Fibroblast of skin of scalp (primary cell): Measurements from ENCODE around the gene TMEM259.

Experiments used
- DNase-seq: peaks from one replicate; pipeline ENCODE4 v3.0.0-alpha.2; 2013

TMEM259 gene

DNA sequence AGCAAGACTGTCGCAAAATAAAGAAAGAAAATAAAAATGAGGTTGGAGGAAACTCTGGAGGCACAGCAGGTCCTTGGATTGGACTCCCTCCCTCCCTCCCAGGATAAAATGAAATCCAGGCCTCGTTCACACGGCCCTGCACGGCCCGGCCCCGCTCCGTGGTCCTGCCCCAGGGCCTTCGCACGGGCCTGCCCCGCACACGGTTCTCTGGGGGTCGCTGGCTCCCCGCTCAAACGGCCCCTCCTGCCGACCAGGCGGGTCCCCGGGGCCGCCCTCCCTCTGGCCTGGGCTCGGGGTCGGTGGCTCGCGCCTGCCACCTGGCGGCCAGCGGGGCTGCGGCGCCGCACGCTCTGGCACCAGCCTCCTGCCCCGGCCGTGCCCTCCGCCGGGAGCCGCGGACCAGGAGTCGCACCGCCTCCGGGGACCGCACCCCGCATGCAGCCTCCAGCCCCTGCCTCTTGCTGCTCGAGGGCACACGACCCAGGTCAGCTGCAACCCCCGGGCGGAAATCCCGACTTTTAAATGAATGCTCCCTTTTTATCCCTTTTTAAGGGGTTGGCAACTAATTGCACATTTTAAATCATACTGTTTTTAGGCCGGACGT is 38.3 kb downstream of the TMEM259 start:
- peak; percentile 60 for DNase-seq

DNA sequence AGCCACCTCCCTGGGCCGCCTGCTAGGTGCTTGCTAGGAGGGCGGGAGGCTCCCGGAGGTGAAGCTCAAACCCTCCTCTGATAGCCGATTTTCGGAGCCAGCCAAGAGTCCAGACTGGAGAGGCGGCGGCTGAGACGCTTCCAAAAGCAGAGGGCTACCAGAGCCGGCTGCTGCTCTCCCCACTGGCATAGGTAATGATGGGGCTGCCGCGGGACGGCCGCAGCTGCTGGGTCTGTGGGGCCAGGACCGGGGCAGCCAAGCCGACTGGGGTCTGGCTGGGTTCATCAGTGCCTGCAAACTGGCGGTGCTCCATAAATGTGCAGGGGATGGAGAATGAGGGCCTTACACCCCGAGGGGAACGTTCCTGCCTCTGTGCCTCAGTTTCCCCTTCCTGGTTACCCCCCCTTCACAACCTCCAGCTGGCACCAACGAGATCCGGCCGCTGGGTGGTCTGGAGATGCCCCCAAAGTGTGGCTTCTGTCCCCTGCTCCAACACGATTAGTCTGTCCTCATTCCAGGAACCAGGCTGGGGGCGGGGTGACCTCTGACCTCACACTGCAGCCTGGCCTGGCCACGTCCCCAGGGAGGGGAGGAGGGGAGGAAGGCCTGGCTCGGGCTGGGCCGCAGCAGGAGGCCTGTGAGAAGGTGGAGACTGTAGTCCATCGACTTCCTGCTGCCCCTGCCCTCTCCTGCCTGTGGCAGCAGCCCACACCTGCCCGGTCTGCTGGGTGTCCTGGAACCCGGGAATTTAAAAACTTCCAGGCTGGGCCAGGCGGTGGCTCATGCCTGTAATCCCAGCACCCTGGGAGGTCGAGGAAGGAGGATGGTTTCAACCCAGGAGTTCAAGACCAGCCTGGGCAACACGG is 40.6 kb downstream of the TMEM259 start:
- no peak for DNase-seq

DNA sequence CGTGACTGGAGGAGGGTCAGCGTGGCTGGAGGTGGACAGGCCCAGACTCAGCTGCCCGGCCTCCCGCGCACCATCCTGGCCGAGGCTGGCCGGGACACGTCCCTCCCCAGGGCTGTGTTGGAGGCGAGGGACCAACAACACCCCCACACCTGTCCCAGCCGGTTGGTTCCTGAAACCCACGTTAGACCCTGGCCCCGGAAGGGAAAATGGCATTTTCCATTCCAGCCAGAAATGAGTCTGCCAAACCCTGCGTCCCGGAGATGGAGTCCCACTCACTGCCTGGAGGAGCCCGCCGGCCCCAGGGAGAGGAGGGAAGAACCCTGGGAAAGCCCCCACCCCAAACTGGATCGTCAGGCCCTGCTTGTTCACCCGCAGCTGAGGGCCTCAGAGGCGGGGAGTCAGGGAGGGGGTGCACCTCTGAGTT is 41.6 kb downstream of the TMEM259 start:
- DNase-seq, result no peak

DNA sequence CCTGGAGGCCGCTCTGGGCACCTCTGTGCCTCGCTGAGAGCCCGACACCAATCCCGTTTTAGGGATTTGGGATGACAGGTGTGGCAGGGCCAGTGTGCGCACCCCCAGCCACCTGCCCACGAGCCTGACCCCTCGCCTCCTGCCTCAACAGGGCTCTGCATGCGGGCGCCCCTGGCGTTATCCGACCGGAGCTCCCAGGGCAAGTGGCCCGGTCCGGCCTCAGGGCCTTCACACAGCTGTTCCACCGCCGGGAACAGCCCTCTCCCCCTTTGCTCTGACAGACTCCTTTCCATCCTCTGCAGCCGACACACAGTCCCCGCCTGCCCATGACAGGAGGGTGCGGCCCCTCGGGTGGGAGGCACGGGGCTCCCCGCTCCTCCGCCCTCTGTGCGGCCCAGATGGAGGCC is 43.9 kb downstream of the TMEM259 start:
- no peak for DNase-seq

DNA sequence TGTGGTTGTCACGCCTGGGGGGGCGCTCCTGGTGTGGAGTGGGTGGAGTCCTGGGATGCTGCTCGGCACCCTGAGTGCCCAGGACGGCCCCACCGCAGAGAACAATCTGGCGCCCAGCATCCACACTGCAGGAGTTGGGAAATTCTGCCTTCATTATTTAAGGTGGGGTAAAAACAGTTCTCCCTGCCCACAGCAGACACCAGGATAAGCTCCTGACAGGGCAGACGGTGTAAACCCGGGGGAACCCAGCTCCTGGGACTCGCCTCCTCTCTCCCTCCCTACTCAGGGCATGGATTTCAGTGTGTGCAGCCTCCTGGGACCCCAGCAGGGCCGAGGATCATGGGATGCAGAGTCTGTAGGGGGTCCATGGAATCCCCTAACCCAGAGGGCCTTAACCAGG is 44.4 kb downstream of the TMEM259 start:
- DNase-seq, result no peak

DNA sequence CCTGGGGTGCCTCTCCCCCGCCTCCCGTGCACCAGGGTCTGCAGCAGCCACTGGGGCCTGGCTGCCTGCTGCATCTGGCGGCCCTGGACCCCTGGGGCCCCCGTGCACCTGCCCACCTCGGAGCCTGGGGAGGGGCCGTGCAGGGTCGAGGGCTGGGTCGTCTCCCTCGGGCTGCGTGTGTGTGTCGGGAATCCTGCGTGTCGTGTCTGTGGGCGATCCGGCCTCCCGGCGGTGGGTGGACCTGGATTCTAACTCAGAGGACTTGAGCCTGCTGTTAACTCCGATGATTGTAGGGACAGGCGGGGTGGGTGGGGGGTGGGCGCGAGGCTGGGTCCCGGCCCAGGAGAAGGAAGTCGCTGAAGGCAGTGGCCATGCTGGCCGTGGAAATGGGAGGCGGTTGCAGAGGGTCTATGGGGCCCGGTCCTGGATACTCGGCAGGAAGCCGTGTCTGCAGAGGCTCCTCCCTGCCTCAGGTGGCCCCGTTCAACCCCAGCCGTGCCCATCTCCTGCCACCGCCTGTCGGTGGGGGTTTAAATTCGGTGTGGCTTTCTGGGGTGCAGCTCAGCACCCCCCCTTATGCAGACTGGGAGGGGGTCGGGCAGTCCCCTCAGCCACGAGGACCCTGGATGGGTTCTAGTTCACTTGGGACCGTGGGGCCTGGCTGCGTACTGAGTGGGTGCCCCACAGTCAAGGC is 46.2 kb downstream of the TMEM259 start:
- no peak for DNase-seq

DNA sequence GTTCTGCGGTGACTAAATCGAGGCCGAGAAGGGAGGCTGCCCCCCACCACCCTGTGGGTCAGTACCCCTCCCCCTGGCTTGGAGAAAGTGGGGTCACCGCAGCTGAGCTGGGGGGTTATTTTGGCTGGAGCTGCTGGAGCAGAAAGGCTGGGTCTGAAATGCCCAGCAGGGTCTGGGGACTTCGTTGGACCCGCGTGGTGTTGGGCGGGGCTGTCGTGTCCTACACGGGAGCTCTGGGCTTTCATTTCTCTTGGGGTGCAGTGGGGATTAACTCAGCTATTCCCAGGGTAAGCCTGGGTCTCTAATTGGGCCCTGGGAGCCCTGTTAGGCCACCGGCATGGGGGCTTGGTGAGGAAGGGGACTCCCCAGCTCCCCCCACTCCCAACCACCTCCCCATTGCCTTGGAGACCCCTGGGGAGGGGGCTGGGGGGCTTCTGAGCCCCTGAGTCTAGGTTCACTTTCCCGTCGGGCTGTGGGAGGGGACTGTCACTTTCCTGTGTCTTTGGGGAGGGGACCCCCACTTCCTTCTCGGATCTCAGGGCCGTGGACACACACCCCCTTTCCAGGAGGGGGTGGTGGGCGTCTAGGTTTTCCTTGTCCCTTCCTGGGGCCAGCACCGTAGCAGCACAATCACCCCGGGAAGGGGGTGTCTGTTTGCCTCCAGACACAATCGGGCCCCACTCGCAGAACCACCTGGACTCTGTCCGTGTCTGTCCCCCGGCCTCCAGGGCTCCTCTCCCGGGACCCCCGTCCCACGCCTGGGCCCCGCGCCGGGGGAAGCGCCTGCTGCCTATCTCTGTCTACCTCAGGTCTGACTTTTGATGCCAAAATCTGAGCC is 47.0 kb downstream of the TMEM259 start:
- no peak for DNase-seq

DNA sequence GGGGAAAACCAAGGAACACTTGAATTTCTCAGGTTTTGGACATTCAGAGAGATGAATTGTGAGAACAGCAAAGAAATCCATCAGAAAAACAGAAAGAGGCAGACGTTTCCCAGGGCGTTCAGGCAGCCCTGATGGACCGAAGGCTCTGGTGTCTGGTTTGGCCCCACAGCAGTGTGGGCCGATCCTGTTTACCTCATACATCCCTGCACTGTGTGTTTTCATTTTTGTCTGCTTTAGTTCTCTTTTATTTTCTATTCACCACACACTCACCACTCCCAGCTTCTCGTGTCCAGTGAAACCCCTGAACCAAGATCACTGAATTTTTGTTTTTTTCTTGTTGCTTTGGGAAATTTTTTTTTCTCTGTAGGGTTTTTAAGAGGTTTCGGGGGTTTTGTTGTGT is 48.6 kb downstream of the TMEM259 start:
- no peak for DNase-seq

DNA sequence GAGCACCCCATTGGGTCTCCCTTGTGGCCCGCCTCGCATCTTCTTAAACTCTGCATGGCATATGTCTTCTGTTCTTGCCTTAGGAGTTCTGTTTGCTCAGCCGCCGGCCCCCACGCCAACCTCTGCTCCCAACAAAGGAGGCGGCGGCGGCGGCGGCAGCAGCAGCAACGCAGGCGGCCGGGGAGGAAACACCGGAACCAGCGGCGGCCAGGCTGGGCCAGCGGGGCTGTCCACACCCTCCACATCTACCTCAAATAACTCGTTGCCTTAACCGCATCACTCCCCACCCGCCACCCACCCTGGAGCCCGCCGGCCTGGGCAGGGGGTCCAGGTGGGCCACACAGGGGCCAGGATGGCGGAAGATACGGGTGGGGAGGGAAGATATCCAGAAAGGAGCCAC is 49.1 kb downstream of the TMEM259 start:
- DNase-seq, result no peak

DNA sequence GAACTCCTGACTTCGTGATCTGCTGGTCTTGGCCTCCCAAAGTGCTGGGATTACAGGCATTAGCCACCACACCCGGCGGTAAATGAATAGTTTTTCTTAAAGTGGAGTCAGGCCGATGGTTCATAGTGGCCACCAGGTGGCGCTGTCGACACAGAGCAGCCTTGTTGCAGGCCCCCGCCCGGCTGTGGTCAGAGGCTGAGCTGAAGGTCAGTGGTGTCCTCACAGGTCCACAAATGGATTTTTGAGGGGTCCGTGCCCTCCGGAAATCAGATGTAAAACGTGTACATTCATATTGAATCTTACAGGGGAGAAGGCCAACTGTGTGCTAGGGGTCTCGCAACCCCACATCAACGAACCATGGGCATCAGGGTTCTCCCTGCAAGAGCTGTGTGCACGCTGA is 50.2 kb downstream of the TMEM259 start:
- DNase-seq, result no peak

DNA sequence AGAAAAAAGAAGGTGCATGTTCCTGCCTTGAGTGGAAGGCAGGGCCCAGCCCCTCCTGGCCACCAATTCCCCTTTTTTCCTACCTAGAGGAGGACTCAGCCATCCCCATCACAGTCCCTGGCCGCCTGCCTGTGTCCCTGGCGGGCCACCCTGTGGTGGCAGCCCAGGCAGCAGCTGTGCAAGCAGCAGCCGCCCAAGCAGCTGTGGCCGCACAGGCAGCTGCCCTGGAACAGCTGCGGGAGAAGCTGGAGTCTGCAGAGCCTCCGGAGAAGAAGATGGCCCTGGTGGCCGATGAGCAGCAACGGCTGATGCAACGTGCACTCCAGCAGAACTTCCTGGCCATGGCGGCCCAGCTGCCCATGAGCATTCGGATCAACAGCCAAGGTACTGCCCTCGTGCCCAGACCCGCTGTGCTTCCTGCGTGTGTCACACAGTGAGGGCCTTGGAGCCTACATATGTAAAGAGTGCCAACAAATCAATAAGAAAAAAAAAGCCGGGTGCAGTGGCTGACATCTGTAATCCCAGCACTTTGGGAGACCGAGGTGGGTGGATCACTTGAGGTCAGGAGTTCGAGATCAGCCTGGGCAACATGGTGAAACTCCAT is 54.3 kb downstream of the TMEM259 start:
- no peak for DNase-seq

DNA sequence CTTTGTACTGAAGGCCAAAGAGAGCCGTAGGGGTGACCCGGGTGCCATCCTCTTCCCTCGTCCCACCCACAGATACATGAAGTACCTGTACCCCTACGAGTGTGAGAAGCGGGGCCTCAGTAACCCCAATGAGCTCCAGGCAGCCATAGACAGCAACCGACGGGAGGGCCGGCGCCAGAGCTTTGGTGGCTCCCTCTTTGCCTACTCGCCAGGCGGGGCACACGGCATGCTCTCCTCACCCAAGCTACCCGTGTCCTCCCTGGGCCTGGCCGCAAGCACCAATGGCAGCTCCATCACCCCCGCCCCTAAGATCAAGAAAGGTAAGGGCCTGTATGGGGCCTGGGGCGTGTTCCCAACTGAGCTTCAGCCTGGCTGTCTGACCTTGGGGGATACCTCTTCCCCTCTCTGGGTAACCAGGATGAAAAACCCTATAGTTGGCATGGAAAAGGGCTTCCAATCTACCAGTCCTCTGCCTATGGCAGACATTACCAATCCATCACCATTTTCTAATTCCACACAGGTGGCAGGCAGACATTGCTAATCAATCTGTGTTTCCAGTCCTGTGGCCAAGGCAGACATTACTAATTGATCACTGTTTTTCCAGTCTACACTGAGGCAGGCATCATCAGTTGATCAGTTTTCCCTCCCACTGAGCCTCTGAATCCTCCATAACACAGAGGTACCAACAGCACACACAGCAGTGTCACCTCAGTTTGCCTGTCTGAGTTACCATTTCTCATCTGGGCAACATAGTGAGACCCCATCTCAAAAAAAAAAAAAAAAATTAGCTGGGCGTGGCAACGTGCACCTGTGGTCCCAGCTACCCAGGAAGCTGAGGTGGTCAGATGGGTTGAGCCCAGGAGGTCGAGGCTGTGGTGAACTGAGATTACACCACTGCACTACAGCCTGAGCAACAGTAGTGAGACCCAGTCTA is 55.9 kb downstream of the TMEM259 start:
- DNase-seq, result no peak

DNA sequence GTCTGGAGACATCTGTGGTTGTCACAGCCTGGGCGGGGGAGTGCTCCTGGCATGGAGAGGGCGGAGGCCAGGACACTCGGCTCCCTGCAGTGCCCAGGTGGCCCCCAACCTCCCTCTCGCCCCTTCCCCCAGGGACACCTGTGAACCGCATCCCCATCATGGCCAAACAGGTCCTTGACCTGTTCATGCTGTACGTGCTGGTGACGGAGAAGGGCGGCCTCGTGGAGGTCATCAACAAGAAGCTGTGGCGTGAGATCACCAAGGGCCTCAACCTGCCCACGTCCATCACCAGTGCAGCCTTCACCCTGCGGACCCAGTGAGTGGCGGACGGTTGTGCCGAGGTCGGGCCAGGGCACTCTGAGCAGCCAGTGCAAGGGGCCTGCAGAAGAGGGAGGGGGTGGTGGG is 56.8 kb downstream of the TMEM259 start:
- DNase-seq, result no peak

DNA sequence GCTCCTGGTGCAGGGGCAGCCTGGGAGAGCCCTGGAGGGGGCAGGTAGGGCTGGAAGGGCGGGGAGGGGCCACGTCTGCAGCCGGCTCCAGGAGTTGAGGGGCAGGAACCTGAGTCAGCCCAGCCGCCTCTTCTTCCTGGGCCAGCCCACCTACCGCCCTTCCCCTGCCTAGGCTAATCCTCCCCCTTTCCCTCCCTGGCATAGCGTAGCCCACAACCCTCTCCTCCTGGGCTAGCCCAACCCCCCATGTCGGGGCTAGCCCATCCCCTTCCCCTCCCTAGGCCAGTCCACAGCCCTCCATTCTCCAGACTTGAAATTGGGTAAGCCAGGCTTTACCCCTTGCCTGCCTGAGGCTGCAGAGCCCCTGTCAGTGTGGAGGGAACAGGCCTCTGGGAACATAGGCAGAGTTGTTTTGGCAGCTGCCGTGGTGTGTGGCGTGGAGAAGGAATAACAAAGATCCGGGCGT is 57.4 kb downstream of the TMEM259 start:
- DNase-seq, result no peak

DNA sequence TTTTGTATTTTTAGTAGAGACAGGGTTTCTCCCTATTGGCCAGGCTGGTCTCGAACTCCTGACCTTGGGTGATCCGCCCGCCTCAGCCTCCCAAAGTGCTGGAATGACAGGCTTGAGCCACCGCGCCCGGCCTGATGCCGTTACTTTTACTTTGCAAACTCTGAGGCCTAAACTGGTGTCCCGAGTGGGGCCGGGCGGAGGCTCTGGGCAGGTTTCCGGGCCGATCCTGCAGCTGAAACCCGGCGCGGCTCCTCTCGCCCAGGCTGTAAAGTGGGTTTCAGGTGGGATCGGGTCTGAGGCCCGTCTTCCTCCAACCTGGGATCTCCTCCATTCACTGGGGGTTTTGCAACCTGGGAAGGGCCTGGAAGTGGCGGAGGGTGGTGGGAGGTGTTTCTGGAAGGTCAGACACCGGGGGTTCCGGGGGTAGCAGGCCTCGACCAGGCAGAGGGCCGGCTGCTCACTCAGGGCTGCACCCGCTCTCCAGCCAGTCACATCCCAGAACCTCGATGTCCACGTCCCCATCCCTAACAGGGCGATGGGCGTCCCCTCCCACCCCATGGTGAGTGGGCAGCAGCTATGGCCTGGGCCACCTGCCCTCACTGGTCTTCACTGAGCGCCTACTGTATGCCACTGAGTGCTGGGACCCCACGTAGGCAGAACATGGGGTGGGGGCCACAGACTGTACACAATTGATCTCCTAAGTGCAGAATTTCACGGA is 58.1 kb downstream of the TMEM259 start:
- no peak for DNase-seq

DNA sequence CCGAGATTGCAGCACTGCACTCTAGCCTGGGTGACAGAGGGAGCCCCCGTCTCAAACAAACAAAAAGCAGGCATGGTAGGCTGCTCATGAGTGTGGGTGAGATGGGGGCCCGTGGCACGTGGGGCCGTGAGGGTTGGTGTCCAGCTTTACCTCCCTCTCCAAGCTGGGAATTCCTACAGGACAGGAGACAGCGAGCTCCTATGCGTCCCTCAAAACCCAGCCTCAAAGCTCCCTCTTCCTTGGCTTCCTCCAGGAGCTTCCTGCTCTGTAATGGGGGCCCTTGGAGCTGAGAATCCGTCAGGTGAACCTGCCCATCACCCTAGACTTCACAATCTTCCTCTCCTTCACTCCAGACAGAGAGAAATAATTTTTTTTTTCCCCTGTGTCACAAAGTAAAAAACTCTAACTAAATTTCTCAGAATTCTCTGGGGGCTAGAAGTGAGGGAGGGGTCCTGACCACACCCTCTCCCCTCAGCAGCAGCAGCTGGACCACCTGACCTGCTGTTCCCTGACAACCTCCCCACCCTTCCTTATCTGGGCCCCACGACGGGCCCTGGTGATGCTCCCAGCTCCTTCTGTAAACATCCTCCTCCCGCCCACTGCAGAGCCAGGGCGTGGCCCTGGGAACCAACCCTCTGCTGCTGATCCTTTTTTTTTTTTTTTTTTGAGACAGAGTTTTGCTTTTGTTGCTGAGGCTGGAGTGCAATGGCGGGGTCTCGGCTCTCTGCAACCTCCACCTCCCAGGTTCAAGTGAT is 58.9 kb downstream of the TMEM259 start:
- no peak for DNase-seq

DNA sequence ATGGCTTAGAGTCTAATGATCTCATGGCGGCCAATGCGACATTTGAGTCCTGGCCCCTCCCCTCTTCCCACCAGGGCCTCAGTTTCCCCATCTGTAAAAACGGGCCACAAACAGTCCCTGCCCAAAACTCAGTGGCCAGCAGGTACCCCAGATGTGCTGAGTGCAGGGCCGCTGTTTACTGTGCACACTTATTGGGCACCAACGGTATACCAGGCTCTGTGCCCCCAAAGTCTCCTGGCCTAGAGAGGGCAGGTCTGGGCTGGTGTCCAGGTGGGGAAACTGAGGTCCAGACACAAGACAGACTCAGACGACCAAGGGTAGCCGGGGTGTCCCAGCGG is 60.4 kb downstream of the TMEM259 start:
- no peak for DNase-seq

DNA sequence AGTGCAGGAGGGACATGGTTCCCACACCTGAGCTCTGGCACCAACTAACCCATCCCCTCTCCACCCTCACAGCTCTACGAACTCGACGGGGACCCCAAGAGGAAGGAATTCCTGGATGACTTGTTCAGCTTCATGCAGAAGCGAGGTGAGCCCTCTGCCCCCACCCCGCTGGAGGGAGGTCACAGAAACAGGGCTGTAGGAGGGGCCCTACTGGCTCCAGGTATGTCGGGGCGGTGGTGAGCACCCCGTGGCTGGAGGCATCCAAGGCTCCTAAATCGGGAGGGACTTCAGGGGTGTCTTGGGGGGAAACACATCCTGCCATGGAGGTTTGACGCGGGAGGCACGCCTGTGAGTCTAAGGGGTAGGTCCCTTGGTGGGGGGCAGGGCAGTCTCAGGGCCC is 60.9 kb downstream of the TMEM259 start:
- DNase-seq, result no peak
